GOT3 (cell line): ENCODE measurements around the gene TRANK1.
"Not testable (repeated sequence)": the region's sequence is repeated elsewhere in the genome, so short reads cannot be mapped to it uniquely, and the experiment has no call there.

Source experiments
- DNase-seq: peaks from one replicate; lab custom pipeline; 2025; ENCODE audit warnings: mixed read lengths; lab: John Stamatoyannopoulos, UW

The TRANK1 gene

GRCh38 chr3:36944641-36945270 lies at the start of gene TRANK1:
Gene TRANK1, minus strand, starts transcription at chr3:36945054. Its CDS starts 245 bp downstream, at chr3:36944809.
- DNase-seq, result no peak

GRCh38 chr3:36993326-36994283 lies 48.8 kb upstream of the TRANK1 start, which contains the start of gene MLH1:
Gene MLH1, plus strand, starts transcription at chr3:36993518. Its CDS starts 30 bp downstream, at chr3:36993548.
- no peak for DNase-seq

- DNase-seq, result no peak
Observed at GRCh38 chr3:36992806-36993325, 48.0 kb upstream of the TRANK1 start, which contains the start of gene EPM2AIP1. Gene EPM2AIP1, minus strand, starts transcription at chr3:36993131. Its CDS starts 54 bp downstream, at chr3:36993077.

- DNase-seq, result no peak
Observed at GRCh38 chr3:36991923-36992805, 47.3 kb upstream of the TRANK1 start.

- no peak for DNase-seq
Observed at GRCh38 chr3:36991147-36991546, 46.3 kb upstream of the TRANK1 start.

- no peak for DNase-seq
Observed at GRCh38 chr3:36989568-36989967, 44.7 kb upstream of the TRANK1 start.

GRCh38 chr3:36989005-36989404 lies 44.2 kb upstream of the TRANK1 start:
- no peak for DNase-seq

GRCh38 chr3:36988356-36988755 lies 43.5 kb upstream of the TRANK1 start:
- DNase-seq, result no peak

- DNase-seq, result no peak
Observed at GRCh38 chr3:36981006-36981405, 36.2 kb upstream of the TRANK1 start.

GRCh38 chr3:36973139-36973538 lies 28.3 kb upstream of the TRANK1 start:
- no peak for DNase-seq

- DNase-seq, result no peak
Observed at GRCh38 chr3:36972163-36972562, 27.3 kb upstream of the TRANK1 start.

- DNase-seq, result no peak
Observed at GRCh38 chr3:36969540-36970432, 24.9 kb upstream of the TRANK1 start.

GRCh38 chr3:36969085-36969484 lies 24.2 kb upstream of the TRANK1 start:
- DNase-seq, result no peak

- no peak for DNase-seq
Observed at GRCh38 chr3:36965440-36965839, 20.6 kb upstream of the TRANK1 start.

- no peak for DNase-seq
Observed at GRCh38 chr3:36964817-36965216, 20.0 kb upstream of the TRANK1 start.

GRCh38 chr3:36964331-36964730 lies 19.5 kb upstream of the TRANK1 start:
- no peak for DNase-seq

- DNase-seq, result not testable (repeated sequence)
Observed at GRCh38 chr3:36963008-36963407, 18.2 kb upstream of the TRANK1 start.

GRCh38 chr3:36960502-36960901 lies 15.6 kb upstream of the TRANK1 start:
- DNase-seq, result no peak

GRCh38 chr3:36959821-36960220 lies 15.0 kb upstream of the TRANK1 start:
- no peak for DNase-seq

GRCh38 chr3:36957862-36958686 lies 13.2 kb upstream of the TRANK1 start:
- DNase-seq, result no peak
